Aorta (tissue), 5 donors: ENCODE results near the gene HMMR. TPM values are rescaled to one million over a fixed set of nuclear protein-coding genes. Genes with fewer than 3 reads are reported as not detected.
A peak's percentile ranks its signal among the peaks of the same experiment; 100 is the strongest.
"Not testable (repeated sequence)": the region's sequence is repeated elsewhere in the genome, so short reads cannot be mapped to it uniquely, and the experiment has no call there.

Source experiments
- ATAC-seq: fragments of 200-7000 bp; cut with Tn5 transposase; one replicate; pipeline ENCODE4 v1.9.1; 2022; ENCODE audit warnings: moderate library complexity; ENCODE audit not compliant: low FRiP score
- DNase-seq, 2 donors: peaks; one replicate each; pipeline ENCODE4 v3.0.0-alpha.2; 2020
- H3K27ac ChIP-seq, 2 donors: one replicate each; pipeline ENCODE4 v1.5.1; 2013; ENCODE audit warnings: low read length in 2 of 2, mild to moderate bottlenecking in 2 of 2, moderate library complexity in 2 of 2, control low read depth in 1 of 2, inconsistent platforms in 1 of 2, low read depth in 1 of 2
- H3K27me3 ChIP-seq, 2 donors: one replicate each; pipeline ENCODE4 v1.6.1; 2013; ENCODE audit warnings: control low read depth in 1 of 2, low read length in 1 of 2, mild to moderate bottlenecking in 1 of 2, moderate library complexity in 1 of 2; ENCODE audit not compliant: insufficient read depth in 2 of 2, control insufficient read depth in 1 of 2
- H3K36me3 ChIP-seq, 2 donors: one replicate each; pipeline ENCODE4 v1.6.1; 2013; ENCODE audit warnings: control low read depth in 1 of 2, low read length in 1 of 2, mild to moderate bottlenecking in 1 of 2; ENCODE audit not compliant: insufficient read depth in 2 of 2, control insufficient read depth in 1 of 2
- H3K4me1 ChIP-seq, 2 donors: one replicate each; pipeline ENCODE4 v1.6.1; 2013; ENCODE audit warnings: low read length in 2 of 2, control low read depth in 1 of 2, mild to moderate bottlenecking in 1 of 2, moderate library complexity in 1 of 2; ENCODE audit not compliant: insufficient read depth in 2 of 2, control insufficient read depth in 1 of 2
- H3K4me3 ChIP-seq, 2 donors: one replicate each; pipeline ENCODE4 v1.5.1; 2013; ENCODE audit warnings: low read length in 2 of 2, control low read depth in 1 of 2, mild to moderate bottlenecking in 1 of 2
- H3K9me3 ChIP-seq: one replicate; pipeline ENCODE4 v1.6.1; 2013; ENCODE audit warnings: mild to moderate bottlenecking, low read length; ENCODE audit not compliant: control insufficient read depth
- WGBS, 2 donors: extraction: QIAGEN DNeasy Blood & Tissue Kit; methylation state at CpG; one replicate each; pipeline ENCODE4 v1.1.7; 2013; 5-methylcytosine and 5-hydroxymethylcytosine counted together
- intact Hi-C, 2 donors: fragments of 100-400 bp; cut with DNase I; formaldehyde crosslinking; loops; one replicate each; pipeline versions ENCODE4 v1.14.2 to v1.15.0; 2022
- long read RNA-seq, 2 donors: library from polyadenylated mRNA; unstranded; transcript quantifications; one replicate each; pipeline ENCODE4 v2.0.0, GENCODE V29; 2020 to 2021
- polyA plus RNA-seq, 2 donors: library from polyadenylated mRNA; stranded (reverse); fragments of 200-250 nt; gene quantifications; one replicate each; pipeline ENCODE4 v1.2.3, GENCODE V29; 2013
- total RNA-seq, 2 donors: library from RNA; stranded (reverse); fragmentation: NEBNext Ultra II Directional; extraction: Animal tissue kit (Norgen Biotek cat#: 25700); gene quantifications; one replicate each; pipeline ENCODE4 v1.2.1, GENCODE V29; 2021
- donor health status: healthy with polysubstance abuse.
- donor health status: Bipolar disorder and iron deficiency.
- donor health status: DM: no; HTN: no; CAD: no.
- donor health status: DM: no; HTN: no; CAD: no.
- donor health status: DM: yes; HTN: yes; CAD: no.

Gene HMMR
- 1 to 10 TPM in 1 of 2 donors, not detected in 1; 2.2 TPM for total RNA-seq
- under 1 TPM in 1 of 2 donors, not detected in 1; 0.75 TPM for polyA plus RNA-seq
- long read RNA-seq, donor 1, result 0 reads
- long read RNA-seq, donor 2, partial matches to known transcripts, result 0 of 1 reads
- long read RNA-seq, donor 2, other reads (novel, unspliced or antisense), result 0 of 1 reads

GRCh38 chr5:163460562-163461171, at the start of gene HMMR:
HMMR (plus strand) TSS chr5:163460632; CDS start chr5:163460693, 61 bp downstream.
- Histone ChIP-seq H3K4me1 (peaks cover 0 to 2% of the 10 kb centered on the region in 2 donors), H3K9me3 (no peaks in the 10 kb centered on the region), H3K27ac (peak within 1 kb of the TSS; percentile 8 to 97), H3K4me3 (peak within 1 kb of the TSS; percentile 45 to 89), H3K36me3 (no peaks in the 10 kb centered on the region), H3K27me3 (no peaks in the 10 kb centered on the region)
- intact Hi-C loops, result loop anchor here (1.0 to 5.0 kb wide), 2 partner anchors 45 to 47 kb away; partner anchors contain the start of gene MAT2B (in 2 of the 2)
- ATAC-seq (no peak), DNase-seq (no peak)
- 0% methylated on average over 23 of the region's 23 CpGs for WGBS, 2 donors

GRCh38 chr5:163415673-163416072, 44.8 kb upstream of the HMMR start:
- H3K9me3 ChIP-seq, intact Hi-C loops, DNase-seq, H3K4me1 ChIP-seq, H3K4me3 ChIP-seq, H3K27me3 ChIP-seq, H3K27ac ChIP-seq, H3K36me3 ChIP-seq, ATAC-seq: not testable (repeated sequence)
- 15 to 19% methylated on average over 15 of the region's 15 CpGs for WGBS, 2 donors

GRCh38 chr5:163424836-163425235, 35.6 kb upstream of the HMMR start:
- intact Hi-C loops, result no loop called here
- no peaks in the 10 kb centered on the region for H3K4me1 ChIP-seq
- 95 to 100% methylated on average over 1 of the region's 1 CpG for WGBS, 2 donors
- no peak overlapping the region for H3K27ac ChIP-seq
- no peak for ATAC-seq
- H3K36me3 ChIP-seq, result no peaks in the 10 kb centered on the region
- no peaks in the 10 kb centered on the region for H3K9me3 ChIP-seq
- H3K4me3 ChIP-seq, result no peak overlapping the region
- no peak for DNase-seq
- H3K27me3 ChIP-seq, result no peaks in the 10 kb centered on the region

GRCh38 chr5:163426128-163426527, 34.3 kb upstream of the HMMR start:
- H3K36me3 ChIP-seq, H3K9me3 ChIP-seq, H3K27ac ChIP-seq, H3K4me1 ChIP-seq, H3K27me3 ChIP-seq, H3K4me3 ChIP-seq, intact Hi-C loops, DNase-seq, ATAC-seq: not testable (repeated sequence)
- 52 to 56% methylated on average over 4 of the region's 4 CpGs for WGBS, 2 donors

GRCh38 chr5:163432544-163432943, 27.9 kb upstream of the HMMR start:
- intact Hi-C loops, result no loop called here
- ATAC-seq (no peak), DNase-seq (no peak)
- 86 to 88% methylated on average over 1 of the region's 1 CpG for WGBS, 2 donors
- no peaks in the 10 kb centered on the region for H3K27me3 ChIP-seq
- H3K4me3 ChIP-seq, result no peak overlapping the region
- H3K36me3 ChIP-seq, result no peaks in the 10 kb centered on the region
- no peaks in the 10 kb centered on the region for H3K9me3 ChIP-seq
- H3K27ac ChIP-seq, result no peak overlapping the region
- H3K4me1 ChIP-seq, result no peaks in the 10 kb centered on the region

GRCh38 chr5:163433271-163433670, 27.2 kb upstream of the HMMR start:
- Histone ChIP-seq H3K4me1 (no peaks in the 10 kb centered on the region), H3K4me3 (no peak overlapping the region), H3K36me3 (no peaks in the 10 kb centered on the region), H3K27ac (no peak overlapping the region), H3K9me3 (no peaks in the 10 kb centered on the region), H3K27me3 (no peaks in the 10 kb centered on the region)
- 54 to 59% methylated on average over 5 of the region's 5 CpGs for WGBS, 2 donors
- intact Hi-C loops, result no loop called here
- DNase-seq, result no peak
- ATAC-seq, result no peak

- WGBS, 2 donors, result 43 to 51% methylated on average over 3 of the region's 3 CpGs
- no peaks in the 10 kb centered on the region for H3K27me3 ChIP-seq
Measured at GRCh38 chr5:163434401-163434866, 26.0 kb upstream of the HMMR start.

GRCh38 chr5:163436515-163436914, 23.9 kb upstream of the HMMR start:
- H3K4me3 ChIP-seq, result peak overlapping the region in 1 of 2 donors; percentile 16
- ATAC-seq (no peak), DNase-seq (no peak)
- no peak overlapping the region for H3K27ac ChIP-seq
- peaks cover 6% of the 10 kb centered on the region in 2 donors for H3K4me1 ChIP-seq
- H3K36me3 ChIP-seq, result no peaks in the 10 kb centered on the region
- intact Hi-C loops, result loop anchor here in 1 of 2 donors (2.0 kb wide), 1 partner anchor 68 kb away; the partner anchor contains the start of gene MAT2B
- no peaks in the 10 kb centered on the region for H3K27me3 ChIP-seq
- 67 to 75% methylated on average over 4 of the region's 4 CpGs for WGBS, 2 donors
- no peaks in the 10 kb centered on the region for H3K9me3 ChIP-seq

More at GRCh38 chr5:163434401-163434866, 26.0 kb upstream of the HMMR start:
- Histone ChIP-seq H3K27ac (no peak overlapping the region), H3K9me3 (no peaks in the 10 kb centered on the region), H3K4me1 (peaks cover 3 to 4% of the 10 kb centered on the region in 2 donors), H3K4me3 (no peak overlapping the region), H3K36me3 (no peaks in the 10 kb centered on the region)
- ATAC-seq (no peak), DNase-seq (no peak)
- intact Hi-C loops, result no loop called here

GRCh38 chr5:163437011-163437308, 23.5 kb upstream of the HMMR start:
- Histone ChIP-seq H3K27ac (no peak overlapping the region), H3K27me3 (no peaks in the 10 kb centered on the region), H3K4me1 (peaks cover 6% of the 10 kb centered on the region in 2 donors), H3K4me3 (peak overlapping the region; percentile 16 to 93), H3K36me3 (no peaks in the 10 kb centered on the region), H3K9me3 (no peaks in the 10 kb centered on the region)
- DNase-seq, result no peak
- WGBS, 2 donors, result 1% methylated on average over 6 of the region's 6 CpGs
- no peak for ATAC-seq
- intact Hi-C loops, result loop anchor here in 1 of 2 donors (2.0 kb wide), 1 partner anchor 68 kb away; the partner anchor contains the start of gene MAT2B
